K562 (cell line): Measurements from ENCODE around the gene CTSH. TPM values are rescaled to one million over a fixed set of nuclear protein-coding genes. Genes with fewer than 3 reads are reported as not detected.
A peak's percentile ranks its signal among the peaks of the same experiment; 100 is the strongest.

Experiments
- ATAC-seq: fragments of 200-7000 bp; cut with Tn5 transposase; 3 replicates; pipeline ENCODE4 v1.9.1; 2020; ENCODE audit warnings: moderate library complexity
- BruUV-seq: library from RNA; stranded (reverse); fragments of 400-500 nt; replicated peaks from 2 replicates; lab custom pipeline; 2021; lab: Mats Ljungman, UMichigan
- CTCF ChIA-PET: fragments of 300-600 bp; formaldehyde crosslinking; extraction: SDS; loops from one replicate; lab custom pipeline; 2021; ENCODE audit warnings: low intra/inter-chr PET ratio; lab: Yijun Ruan, JAX
- POLR2A ChIA-PET: fragments of 300-600, 350-650 bp; sonication (Branson Sonifier 250); formaldehyde crosslinking; extraction: SDS; loops from one replicate; lab custom pipeline; 2021; ENCODE audit warnings: antibody characterized with exemption, inconsistent platforms; lab: Yijun Ruan, JAX
- DNase-seq, 4 experiments: peaks; one replicate each; pipeline versions ENCODE4 v3.0.0 to v3.0.0-alpha.2; 2011 to 2018; ENCODE audit warnings: low spot score in 3 of 4, mixed read lengths in 3 of 4; ENCODE audit errors: extremely low read depth in 1 of 4
- FAIRE-seq: peaks from 2 replicates; lab custom pipeline; 2011; peaks lifted over from hg19 to GRCh38; lab: Jason Lieb, UNC
- H2AFZ ChIP-seq: 2 replicates; pipeline ENCODE4 v1.6.0; 2011; ENCODE audit warnings: low read depth, low read length, control low read depth, inconsistent platforms
- H3K27ac ChIP-seq: fragments of 200-600 bp; 3 replicates; pipeline ENCODE4 v1.8.0; 2011; ENCODE audit warnings: low read depth, mild to moderate bottlenecking, control low read depth, inconsistent platforms, low read length, moderate library complexity, mixed read lengths; ENCODE audit errors: extremely low read depth
- H3K27me3 ChIP-seq, 2 experiments: fragments of 300-600 bp in 1 of 2; 2 replicates in 1 of 2; 3 replicates in 1 of 2; pipeline versions ENCODE4 v1.6.0 to v1.8.0; 2011; ENCODE audit warnings: inconsistent platforms in 2 of 2, low read length in 2 of 2, mild to moderate bottlenecking in 1 of 2, mixed read lengths in 1 of 2, moderate library complexity in 1 of 2; ENCODE audit not compliant: control insufficient read depth in 2 of 2, insufficient read depth in 2 of 2
- H3K36me3 ChIP-seq: fragments of 300-600 bp; 3 replicates; pipeline ENCODE4 v1.8.0; 2011; ENCODE audit warnings: mild to moderate bottlenecking, low read length, inconsistent platforms; ENCODE audit not compliant: control insufficient read depth, insufficient read depth
- H3K4me1 ChIP-seq, 2 experiments: fragments of 200-600 bp in 1 of 2; replicated peaks in 1 of 2; 2 replicates in 1 of 2; 3 replicates in 1 of 2; pipeline versions ENCODE4 v1.5.1 to v1.8.0; 2011; ENCODE audit warnings: inconsistent platforms in 2 of 2, low read length in 2 of 2, mild to moderate bottlenecking in 1 of 2, mixed read lengths in 1 of 2, moderate library complexity in 1 of 2; ENCODE audit not compliant: control insufficient read depth in 2 of 2, insufficient read depth in 2 of 2
- H3K4me2 ChIP-seq: 2 replicates; pipeline ENCODE4 v1.6.1; 2011; ENCODE audit warnings: low read length, control low read depth, inconsistent platforms, mixed read lengths; ENCODE audit not compliant: insufficient read depth
- H3K4me3 ChIP-seq: fragments of 200-600 bp; sonication (generic), shearing (Covaris generic); 2 replicates; pipeline ENCODE4 v1.5.1; 2016; ENCODE audit warnings: control low read depth, inconsistent platforms
- H3K79me2 ChIP-seq: fragments of 200-600 bp; 3 replicates; pipeline ENCODE4 v1.8.0; 2011; ENCODE audit warnings: low read length, inconsistent platforms; ENCODE audit not compliant: control insufficient read depth, insufficient read depth
- H3K9ac ChIP-seq, 2 experiments: 2 replicates each; pipeline versions ENCODE4 v1.6.0 to v1.6.1; 2011; ENCODE audit warnings: low read depth in 2 of 2, low read length in 2 of 2, control low read depth in 1 of 2, inconsistent platforms in 1 of 2, mild to moderate bottlenecking in 1 of 2, mixed read lengths in 1 of 2; ENCODE audit not compliant: insufficient read depth in 1 of 2
- H3K9me1 ChIP-seq: one replicate; pipeline ENCODE4 v1.6.0; 2011; ENCODE audit warnings: inconsistent platforms, mild to moderate bottlenecking, low read length, moderate library complexity; ENCODE audit not compliant: control insufficient read depth, insufficient read depth
- H3K9me3 ChIP-seq: replicated peaks from 2 replicates; pipeline ENCODE4 v1.5.1; 2011; ENCODE audit warnings: low read depth, low read length, inconsistent platforms; ENCODE audit not compliant: control insufficient read depth, insufficient read depth
- H4K20me1 ChIP-seq: replicated peaks from 2 replicates; pipeline ENCODE4 v1.6.1; 2011; ENCODE audit warnings: low read length, inconsistent platforms, mixed read lengths; ENCODE audit not compliant: control insufficient read depth, insufficient read depth
- CBFA2T3 ChIP-seq: fragments of 450-650 bp; IDR thresholded peaks from 2 replicates; pipeline ENCODE4 v1.6.1; 2017
- U2AF1 ChIP-seq: fragments of 200-400 bp; formaldehyde crosslinking; optimal IDR thresholded peaks from 2 replicates; pipeline ENCODE3; 2017; ENCODE audit warnings: mild to moderate bottlenecking, low read depth, low read length, moderate library complexity
- ZNF551 ChIP-seq: fragments of 250-450 bp; sonication (Bioruptor Pico); IDR thresholded peaks from 2 replicates; pipeline ENCODE4 v1.5.0; 2021; ENCODE audit warnings: mild to moderate bottlenecking, moderate library complexity
- WGBS: fragments of 100-300 bp; shearing (Covaris generic); methylation state at CpG from one replicate; pipeline ENCODE4 v1.1.6; 2016; ENCODE audit warnings: low coverage, mixed read lengths; ENCODE audit not compliant: insufficient coverage; ENCODE audit errors: missing lambda C conversion rate; 5-methylcytosine and 5-hydroxymethylcytosine counted together
- in situ Hi-C: fragments of 300-500 bp; cut with MboI; formaldehyde crosslinking; loops from 4 replicates; pipeline ENCODE4 v1.15.0; 2018; ENCODE audit warnings: inconsistent platforms, mixed read lengths
- intact Hi-C: fragments of 100-400 bp; cut with micrococcal nuclease; formaldehyde crosslinking; loops from 2 replicates; pipeline ENCODE4 v1.14.2; 2022
- polyA plus RNA-seq, 8 experiments: library from polyadenylated mRNA; depleted of rRNA in 4 of 8; stranded (reverse) in 5 of 8; unstranded in 3 of 8; fragments of >200 nt; fragmentation: Nextera tagmentation in 2 of 8; fragmentation: Illumina TruSeq in 1 of 8; extraction: Ambion mirVana in 2 of 8; extraction: Trizol in 1 of 8; gene quantifications; 2 replicates each; pipeline versions ENCODE4 v1.2.1 to v1.2.3, GENCODE V29; 2011 to 2014; ENCODE audit warnings: inconsistent platforms in 1 of 8, missing spikeins in 1 of 8
- total RNA-seq, 7 experiments: library from RNA; depleted of rRNA in 6 of 7; stranded (reverse); fragments of >200 nt in 6 of 7; fragmentation: Illumina TruSeq in 2 of 7; extraction: Trizol in 2 of 7; gene quantifications; 2 replicates each; pipeline versions ENCODE4 v1.2.1 to v1.2.3, GENCODE V29; 2011 to 2021; ENCODE audit warnings: low replicate concordance in 1 of 7
- TF ChIP-seq, protein P1 (sequence below): fragments of 450-650 bp; formaldehyde crosslinking; IDR thresholded peaks from 2 replicates; pipeline ENCODE4 v1.4.0; 2022; ENCODE audit warnings: missing genetic modification characterization
- TF ChIP-seq, protein P2 (sequence below): fragments of 450-650 bp; formaldehyde crosslinking; IDR thresholded peaks from 2 replicates; pipeline ENCODE4 v1.4.0; 2020; ENCODE audit warnings: mild to moderate bottlenecking, mixed read lengths

The CTSH gene
- total and polyA plus RNA-seq, 9 of the 15 experiments (the other 6 are each of a cell fraction or from before 2014, with no cell fraction given), result 15.0 to 462 (median 173) TPM

DNA sequence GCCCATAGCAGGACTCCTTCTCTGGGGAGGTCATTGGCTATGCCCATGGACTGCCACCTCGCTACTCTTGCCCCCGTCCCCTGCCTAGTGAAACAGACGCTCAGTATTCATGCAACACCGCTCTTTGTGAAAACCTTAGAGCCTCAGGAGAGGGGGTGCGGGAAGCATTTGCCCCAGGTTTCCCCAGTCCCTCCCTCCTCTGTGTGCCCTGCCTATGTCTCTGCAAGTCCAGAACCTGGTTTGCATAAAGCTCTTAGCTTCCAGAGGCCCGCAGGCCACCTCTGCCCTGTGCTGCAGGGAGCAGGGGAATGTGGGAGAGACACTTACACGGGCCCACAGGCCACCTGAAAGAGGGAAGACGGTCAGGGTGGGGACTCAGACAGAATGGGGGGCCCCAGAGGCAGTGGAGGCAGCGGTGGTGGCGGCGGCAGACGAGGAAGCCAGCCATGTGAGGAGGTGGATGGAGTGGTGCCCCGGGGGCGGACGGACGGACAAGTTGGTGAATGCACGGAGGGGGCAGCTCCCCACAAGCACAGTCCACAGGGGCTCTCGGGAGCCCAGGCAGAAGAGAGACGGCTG lies 33.8 kb upstream of the CTSH start:
- POLR2A ChIA-PET, result interaction anchor here (0.6 kb wide), 1 partner anchor 56 kb away, joined by 3 read pairs; no protein-coding TSS in a partner anchor
- FAIRE-seq, result no peak
- peak overlapping the region in 1 of 2 experiments; percentile 18; a peak in 1 of 4 replicates for H3K9ac ChIP-seq

More for the DNA sequence above, 33.8 kb upstream of the CTSH start:
- no peak for ATAC-seq
- WGBS, result 72% methylated on average over 18 of the region's 19 CpGs
- no peak for DNase-seq
- BruUV-seq, result no TSS peak
- Histone ChIP-seq H3K9me1 (no peaks in the 10 kb centered on the region), H4K20me1 (no peaks in the 10 kb centered on the region), H3K27ac (no peak overlapping the region), H3K27me3 (peaks cover 3 to 19% of the 10 kb centered on the region in 2 experiments; a peak in 2 of 5 replicates), H3K79me2 (no peaks in the 10 kb centered on the region), H3K4me2 (no peak overlapping the region), H3K4me1 (peaks cover 0 to 7% of the 10 kb centered on the region in 2 experiments; a peak in 4 of 5 replicates), H2AFZ (no peak overlapping the region), H3K9me3 (no peaks in the 10 kb centered on the region), H3K36me3 (no peaks in the 10 kb centered on the region), H3K4me3 (no peak overlapping the region)
- in situ Hi-C loops, result no loop called here
- TF ChIP-seq, protein P1, sequence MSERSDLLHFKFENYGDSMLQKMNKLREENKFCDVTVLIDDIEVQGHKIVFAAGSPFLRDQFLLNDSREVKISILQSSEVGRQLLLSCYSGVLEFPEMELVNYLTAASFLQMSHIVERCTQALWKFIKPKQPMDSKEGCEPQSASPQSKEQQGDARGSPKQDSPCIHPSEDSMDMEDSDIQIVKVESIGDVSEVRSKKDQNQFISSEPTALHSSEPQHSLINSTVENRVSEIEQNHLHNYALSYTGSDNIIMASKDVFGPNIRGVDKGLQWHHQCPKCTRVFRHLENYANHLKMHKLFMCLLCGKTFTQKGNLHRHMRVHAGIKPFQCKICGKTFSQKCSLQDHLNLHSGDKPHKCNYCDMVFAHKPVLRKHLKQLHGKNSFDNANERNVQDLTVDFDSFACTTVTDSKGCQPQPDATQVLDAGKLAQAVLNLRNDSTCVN, result no peak
- TF ChIP-seq ZNF551 (no peak), CBFA2T3 (no peak), U2AF1 (no peak)
- TF ChIP-seq, protein P2, sequence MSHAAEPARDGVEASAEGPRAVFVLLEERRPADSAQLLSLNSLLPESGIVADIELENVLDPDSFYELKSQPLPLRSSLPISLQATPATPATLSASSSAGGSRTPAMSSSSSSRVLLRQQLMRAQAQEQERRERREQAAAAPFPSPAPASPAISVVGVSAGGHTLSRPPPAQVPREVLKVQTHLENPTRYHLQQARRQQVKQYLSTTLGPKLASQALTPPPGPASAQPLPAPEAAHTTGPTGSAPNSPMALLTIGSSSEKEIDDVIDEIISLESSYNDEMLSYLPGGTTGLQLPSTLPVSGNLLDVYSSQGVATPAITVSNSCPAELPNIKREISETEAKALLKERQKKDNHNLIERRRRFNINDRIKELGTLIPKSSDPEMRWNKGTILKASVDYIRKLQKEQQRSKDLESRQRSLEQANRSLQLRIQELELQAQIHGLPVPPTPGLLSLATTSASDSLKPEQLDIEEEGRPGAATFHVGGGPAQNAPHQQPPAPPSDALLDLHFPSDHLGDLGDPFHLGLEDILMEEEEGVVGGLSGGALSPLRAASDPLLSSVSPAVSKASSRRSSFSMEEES (CRISPR knock-in tag), result no peak
- intact Hi-C loops, result loop anchor here (1.0 kb wide), 1 partner anchor 69 kb away; no protein-coding TSS in a partner anchor
- CTCF ChIA-PET, result interaction anchor here (0.6 kb wide), 1 partner anchor 222 kb away, joined by 3 read pairs; no protein-coding TSS in a partner anchor
